ENCODE measurements around the gene LGALS7. TPM values are rescaled to one million over a fixed set of nuclear protein-coding genes. Genes with fewer than 3 reads are reported as not detected.
"Not testable (repeated sequence)": the region's sequence is repeated elsewhere in the genome, so short reads cannot be mapped to it uniquely, and the experiment has no call there.

Gene LGALS7
- total RNA-seq, 1 donor from 2014 or later: not detected

GRCh38 chr19:38799104-38799503, 25.8 kb upstream of the LGALS7 start:
- H3K27ac ChIP-seq (ENCODE audit: low read depth, low read length): no peak overlapping the region
- no peaks in the 10 kb centered on the region for H3K36me3 ChIP-seq (ENCODE audit: insufficient read depth, low read length)
- no peak for DNase-seq (ENCODE audit: low read depth)
- H3K9ac ChIP-seq (ENCODE audit: low read length): no peak overlapping the region
- no peaks in the 10 kb centered on the region for H3K9me3 ChIP-seq (ENCODE audit: insufficient read depth, low read depth, low read length)
- H3K27me3 ChIP-seq (ENCODE audit: insufficient read depth, low read length): peaks cover 5% of the 10 kb centered on the region
- peaks cover 2% of the 10 kb centered on the region for H3K27me3 Mint-ChIP-seq (ENCODE audit: low read depth, unreplicated experiment)
- no peaks in the 10 kb centered on the region for H3K36me3 Mint-ChIP-seq (ENCODE audit: low read depth, unreplicated experiment)
- no peak overlapping the region for H3K4me3 Mint-ChIP-seq (ENCODE audit: unreplicated experiment)
- TF ChIP-seq CTCF (IDR thresholded peaks at IDR 0.05; ENCODE audit: insufficient read depth, low read depth, low read length) (no peak), EZH2 (IDR thresholded peaks at IDR 0.05; ENCODE audit: insufficient read depth, low read length) (no peak)
- no peaks in the 10 kb centered on the region for H4K20me1 ChIP-seq (ENCODE audit: insufficient read depth, low read length)
- peak overlapping the region; percentile 5 for H3K27ac Mint-ChIP-seq (ENCODE audit: unreplicated experiment)
- H3K4me3 ChIP-seq (ENCODE audit: insufficient read depth, low read depth, low read length): no peak overlapping the region
- H3K79me2 ChIP-seq (ENCODE audit: insufficient read depth, low read length): no peaks in the 10 kb centered on the region
- no peaks in the 10 kb centered on the region for H3K4me1 ChIP-seq (ENCODE audit: insufficient read depth, low read length)
- no peak for FAIRE-seq
- H2AFZ ChIP-seq (ENCODE audit: low read depth, low read length): no peak overlapping the region
- H3K4me1 Mint-ChIP-seq (ENCODE audit: low read depth, unreplicated experiment): no peaks in the 10 kb centered on the region
- H3K9me3 Mint-ChIP-seq (ENCODE audit: unreplicated experiment): peaks cover 2% of the 10 kb centered on the region
- no peak overlapping the region for H3K4me2 ChIP-seq (ENCODE audit: low read length)

GRCh38 chr19:38797781-38798180, 24.5 kb upstream of the LGALS7 start:
- not testable (repeated sequence) for H3K36me3 ChIP-seq (ENCODE audit: insufficient read depth, low read length); DNase-seq (ENCODE audit: low read depth); H3K79me2 ChIP-seq (ENCODE audit: insufficient read depth, low read length); H3K27me3 Mint-ChIP-seq (ENCODE audit: low read depth, unreplicated experiment); H2AFZ ChIP-seq (ENCODE audit: low read depth, low read length); H3K36me3 Mint-ChIP-seq (ENCODE audit: low read depth, unreplicated experiment); H3K4me1 ChIP-seq (ENCODE audit: insufficient read depth, low read length); H3K4me1 Mint-ChIP-seq (ENCODE audit: low read depth, unreplicated experiment); H3K9me3 Mint-ChIP-seq (ENCODE audit: unreplicated experiment); H3K27me3 ChIP-seq (ENCODE audit: insufficient read depth, low read length); H3K27ac Mint-ChIP-seq (ENCODE audit: unreplicated experiment); H4K20me1 ChIP-seq (ENCODE audit: insufficient read depth, low read length); FAIRE-seq; H3K9ac ChIP-seq (ENCODE audit: low read length); H3K4me2 ChIP-seq (ENCODE audit: low read length); H3K4me3 ChIP-seq (ENCODE audit: insufficient read depth, low read depth, low read length); H3K4me3 Mint-ChIP-seq (ENCODE audit: unreplicated experiment); H3K27ac ChIP-seq (ENCODE audit: low read depth, low read length); H3K9me3 ChIP-seq (ENCODE audit: insufficient read depth, low read depth, low read length)

- Histone ChIP-seq H3K9ac (ENCODE audit: low read length) (no peak overlapping the region), H2AFZ (ENCODE audit: low read depth, low read length) (no peak overlapping the region), H3K27ac (ENCODE audit: low read depth, low read length) (no peak overlapping the region), H3K27me3 (ENCODE audit: insufficient read depth, low read length) (peaks cover 5% of the 10 kb centered on the region), H3K36me3 (ENCODE audit: insufficient read depth, low read length) (no peaks in the 10 kb centered on the region), H3K79me2 (ENCODE audit: insufficient read depth, low read length) (no peaks in the 10 kb centered on the region), H3K9me3 (ENCODE audit: insufficient read depth, low read depth, low read length) (no peaks in the 10 kb centered on the region), H3K4me1 (ENCODE audit: insufficient read depth, low read length) (peaks cover 5% of the 10 kb centered on the region), H3K4me2 (ENCODE audit: low read length) (no peak overlapping the region), H3K4me3 (ENCODE audit: insufficient read depth, low read depth, low read length) (no peak overlapping the region), H4K20me1 (ENCODE audit: insufficient read depth, low read length) (no peaks in the 10 kb centered on the region)
- no peak for DNase-seq (ENCODE audit: low read depth)
- Mint-ChIP-seq H3K4me3 (ENCODE audit: unreplicated experiment) (no peak overlapping the region), H3K4me1 (ENCODE audit: low read depth, unreplicated experiment) (peaks cover 5% of the 10 kb centered on the region), H3K27me3 (ENCODE audit: low read depth, unreplicated experiment) (no peaks in the 10 kb centered on the region), H3K36me3 (ENCODE audit: low read depth, unreplicated experiment) (no peaks in the 10 kb centered on the region), H3K27ac (ENCODE audit: unreplicated experiment) (no peak overlapping the region), H3K9me3 (ENCODE audit: unreplicated experiment) (peaks cover 2% of the 10 kb centered on the region)
- no peak for TF ChIP-seq EZH2 (IDR thresholded peaks at IDR 0.05; ENCODE audit: insufficient read depth, low read length)
- TF ChIP-seq CTCF (IDR thresholded peaks at IDR 0.05; ENCODE audit: insufficient read depth, low read depth, low read length): no peak
- FAIRE-seq: no peak
These were observed 22.8 kb upstream of the LGALS7 start for GRCh38 chr19:38796154-38796553.

All from astrocyte (in vitro differentiated cells and primary cell).